Measurements from ENCODE around the gene SUPT4H1.
A peak's percentile ranks its signal among the peaks of the same experiment; 100 is the strongest.

The SUPT4H1 gene

DNA sequence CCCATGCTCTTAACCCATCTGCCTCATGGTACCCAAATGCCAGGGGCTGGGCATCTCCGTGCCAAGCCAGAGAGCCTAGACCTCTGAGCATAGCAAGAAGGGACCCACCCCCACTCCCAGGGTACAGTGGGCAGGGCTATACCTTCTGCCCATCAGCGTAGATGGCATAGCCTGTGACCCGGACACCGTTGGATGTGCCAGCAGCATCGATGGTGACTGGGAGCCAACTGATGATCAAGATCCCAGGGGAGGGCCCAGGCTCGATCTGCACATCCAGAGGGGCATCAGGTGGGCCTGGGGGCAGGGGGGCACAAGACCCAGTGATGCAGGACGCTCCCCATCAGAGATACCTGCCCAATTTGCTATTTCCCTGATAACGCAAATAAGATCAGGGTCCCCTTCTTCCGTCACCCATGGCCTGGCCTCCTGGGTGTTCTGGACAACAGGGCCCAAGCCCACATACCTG is 40.5 kb downstream of the SUPT4H1 start:
- in situ Hi-C loops (cut with MboI; ENCODE audit: low sequenced_read_pairs, unreplicated experiment) = loop anchor here (10.0 kb wide), 1 partner anchor 113 kb away; no protein-coding TSS in a partner anchor

DNA sequence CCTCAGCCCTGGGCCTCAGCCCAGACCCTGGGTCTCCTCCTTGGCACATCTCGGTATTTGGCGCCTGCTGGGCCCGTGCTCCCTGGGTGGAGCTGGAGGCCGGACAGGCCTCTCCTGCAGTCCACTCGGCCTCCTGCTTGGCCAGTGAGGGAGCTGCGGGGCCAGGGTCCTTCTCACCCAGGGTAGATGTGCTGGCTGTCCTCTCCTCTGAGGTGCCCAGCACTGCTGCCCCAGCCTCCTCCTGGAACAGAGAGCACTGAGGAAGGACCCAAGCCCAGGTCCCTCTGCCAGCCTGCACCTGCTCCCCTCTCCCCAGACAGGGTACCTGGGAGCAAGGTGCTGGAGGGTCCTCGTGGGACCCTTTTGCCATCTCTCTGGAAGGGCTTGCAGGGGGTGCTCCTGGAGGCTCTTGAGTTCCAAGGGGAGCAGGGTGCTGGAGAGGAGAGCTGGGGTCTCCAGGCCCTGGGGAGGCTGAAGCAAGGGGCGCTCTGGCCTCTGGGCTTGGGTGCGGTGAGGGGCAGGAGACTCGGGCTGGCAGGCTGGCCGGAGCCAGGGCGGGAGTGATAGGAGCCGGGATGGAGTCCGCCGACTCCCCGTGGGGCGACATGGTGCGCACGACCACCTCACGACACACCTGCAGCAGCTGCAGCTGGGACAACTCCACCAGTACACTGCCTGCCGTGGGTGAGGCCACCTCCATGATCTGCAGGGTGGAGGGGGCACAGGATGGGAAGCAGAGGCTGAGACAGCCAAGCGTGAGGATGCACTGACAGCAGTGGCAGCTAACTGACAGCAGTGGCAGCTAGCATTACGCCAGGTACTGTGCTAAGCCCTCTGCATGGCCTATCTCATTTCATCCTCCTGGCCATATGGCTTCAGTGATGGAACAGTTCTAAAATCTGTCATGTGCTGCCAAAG is 41.2 kb downstream of the SUPT4H1 start:
- in situ Hi-C loops (cut with MboI; ENCODE audit: low sequenced_read_pairs, unreplicated experiment) = loop anchor here (10.0 kb wide), 1 partner anchor 114 kb away; no protein-coding TSS in a partner anchor
- DNase-seq (ENCODE audit: low spot score) = peak; percentile 24
- TF ChIP-seq, protein P1, sequence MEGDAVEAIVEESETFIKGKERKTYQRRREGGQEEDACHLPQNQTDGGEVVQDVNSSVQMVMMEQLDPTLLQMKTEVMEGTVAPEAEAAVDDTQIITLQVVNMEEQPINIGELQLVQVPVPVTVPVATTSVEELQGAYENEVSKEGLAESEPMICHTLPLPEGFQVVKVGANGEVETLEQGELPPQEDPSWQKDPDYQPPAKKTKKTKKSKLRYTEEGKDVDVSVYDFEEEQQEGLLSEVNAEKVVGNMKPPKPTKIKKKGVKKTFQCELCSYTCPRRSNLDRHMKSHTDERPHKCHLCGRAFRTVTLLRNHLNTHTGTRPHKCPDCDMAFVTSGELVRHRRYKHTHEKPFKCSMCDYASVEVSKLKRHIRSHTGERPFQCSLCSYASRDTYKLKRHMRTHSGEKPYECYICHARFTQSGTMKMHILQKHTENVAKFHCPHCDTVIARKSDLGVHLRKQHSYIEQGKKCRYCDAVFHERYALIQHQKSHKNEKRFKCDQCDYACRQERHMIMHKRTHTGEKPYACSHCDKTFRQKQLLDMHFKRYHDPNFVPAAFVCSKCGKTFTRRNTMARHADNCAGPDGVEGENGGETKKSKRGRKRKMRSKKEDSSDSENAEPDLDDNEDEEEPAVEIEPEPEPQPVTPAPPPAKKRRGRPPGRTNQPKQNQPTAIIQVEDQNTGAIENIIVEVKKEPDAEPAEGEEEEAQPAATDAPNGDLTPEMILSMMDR (IDR thresholded peaks at IDR 0.05; ENCODE audit: borderline replicate concordance, control extremely low read depth, extremely low read depth, insufficient read depth, missing control alignments) = no peak

More for the DNA sequence above, 40.5 kb downstream of the SUPT4H1 start:
- DNase-seq (ENCODE audit: low spot score) = peak; percentile 13
- TF ChIP-seq, protein P1 (IDR thresholded peaks at IDR 0.05; ENCODE audit: borderline replicate concordance, control extremely low read depth, extremely low read depth, insufficient read depth, missing control alignments) = no peak

DNA sequence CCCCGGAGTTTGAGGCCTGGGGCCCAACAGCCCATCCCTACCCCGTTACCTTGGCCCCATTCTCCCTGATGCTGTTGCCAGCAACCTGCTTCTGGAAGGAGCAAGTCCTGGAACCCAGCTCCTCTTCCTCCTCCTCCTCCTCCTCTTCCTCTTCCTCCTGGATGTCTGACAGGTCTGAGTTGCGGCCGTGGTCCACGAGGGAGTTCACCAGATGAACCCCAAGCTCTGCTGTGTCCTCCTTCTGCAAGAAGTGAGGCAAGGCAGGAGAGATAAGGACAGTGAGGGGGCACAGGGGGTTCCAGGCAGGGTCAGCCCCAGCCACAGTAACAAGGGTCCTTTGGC is 42.1 kb downstream of the SUPT4H1 start:
- DNase-seq (ENCODE audit: low spot score) = no peak
- in situ Hi-C loops (cut with MboI; ENCODE audit: low sequenced_read_pairs, unreplicated experiment) = loop anchor here (5.0 to 10.0 kb wide), 2 partner anchors 115 to 137 kb away; no protein-coding TSS in a partner anchor
- TF ChIP-seq, protein P1 (IDR thresholded peaks at IDR 0.05; ENCODE audit: borderline replicate concordance, control extremely low read depth, extremely low read depth, insufficient read depth, missing control alignments) = no peak

GRCh38 chr17:58308985-58309917 is 42.8 kb downstream of the SUPT4H1 start:
- peak; percentile 18 for DNase-seq (ENCODE audit: low spot score)
- in situ Hi-C loops (cut with MboI; ENCODE audit: low sequenced_read_pairs, unreplicated experiment) = loop anchor here (5.0 kb wide), 1 partner anchor 138 kb away; no protein-coding TSS in a partner anchor
- TF ChIP-seq, protein P1 (IDR thresholded peaks at IDR 0.05; ENCODE audit: borderline replicate concordance, control extremely low read depth, extremely low read depth, insufficient read depth, missing control alignments) = no peak

DNA sequence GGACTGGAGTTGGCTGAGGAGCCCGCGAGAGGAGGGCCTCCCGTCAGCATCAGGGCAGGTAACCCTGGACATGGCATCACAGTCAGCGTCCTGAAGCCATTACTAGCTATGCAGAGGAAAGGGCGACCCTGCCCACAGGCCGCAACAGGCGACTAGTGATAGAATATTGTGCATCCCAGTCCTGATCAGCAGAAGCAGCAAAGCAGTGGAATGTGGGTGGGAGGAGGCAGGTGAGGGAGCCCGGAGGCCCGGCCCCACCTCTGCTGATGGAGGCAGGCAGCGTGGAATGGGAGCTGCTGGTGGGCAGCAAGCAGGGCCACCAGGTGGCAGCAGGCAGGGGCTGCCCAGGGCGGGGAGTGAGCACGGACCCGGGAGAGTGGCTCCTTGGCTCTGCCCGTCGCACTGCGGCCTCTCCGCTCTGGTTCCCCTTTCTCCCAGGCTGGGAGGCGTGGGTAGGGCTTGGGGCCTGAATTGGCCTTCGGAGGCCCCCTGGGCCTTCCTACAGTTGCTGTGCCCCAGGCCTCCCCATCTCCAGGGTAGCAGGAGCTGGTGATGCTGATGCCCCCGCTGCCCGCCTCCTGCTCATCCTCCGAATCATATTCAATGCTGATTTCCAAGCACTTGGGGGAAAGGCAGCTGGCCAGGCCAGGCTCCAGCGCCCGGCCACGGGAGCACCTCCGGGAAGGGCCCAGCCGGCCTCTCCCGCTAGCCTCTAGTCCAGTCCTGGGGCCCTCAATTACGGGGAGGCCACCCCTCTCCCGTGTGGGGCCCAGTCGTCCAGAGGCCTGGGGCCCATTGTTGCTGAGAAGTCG is 43.6 kb downstream of the SUPT4H1 start:
- in situ Hi-C loops (cut with MboI; ENCODE audit: low sequenced_read_pairs, unreplicated experiment) = loop anchor here (5.0 kb wide), 1 partner anchor 139 kb away; no protein-coding TSS in a partner anchor
- peak; percentile 36 for DNase-seq (ENCODE audit: low spot score)
- TF ChIP-seq, protein P1 (IDR thresholded peaks at IDR 0.05; ENCODE audit: borderline replicate concordance, control extremely low read depth, extremely low read depth, insufficient read depth, missing control alignments) = peak; percentile 5
